ENCODE data around the gene PNRC2.
"Not testable (repeated sequence)": the region's sequence is repeated elsewhere in the genome, so short reads cannot be mapped to it uniquely, and the experiment has no call there.

PNRC2 gene

DNA sequence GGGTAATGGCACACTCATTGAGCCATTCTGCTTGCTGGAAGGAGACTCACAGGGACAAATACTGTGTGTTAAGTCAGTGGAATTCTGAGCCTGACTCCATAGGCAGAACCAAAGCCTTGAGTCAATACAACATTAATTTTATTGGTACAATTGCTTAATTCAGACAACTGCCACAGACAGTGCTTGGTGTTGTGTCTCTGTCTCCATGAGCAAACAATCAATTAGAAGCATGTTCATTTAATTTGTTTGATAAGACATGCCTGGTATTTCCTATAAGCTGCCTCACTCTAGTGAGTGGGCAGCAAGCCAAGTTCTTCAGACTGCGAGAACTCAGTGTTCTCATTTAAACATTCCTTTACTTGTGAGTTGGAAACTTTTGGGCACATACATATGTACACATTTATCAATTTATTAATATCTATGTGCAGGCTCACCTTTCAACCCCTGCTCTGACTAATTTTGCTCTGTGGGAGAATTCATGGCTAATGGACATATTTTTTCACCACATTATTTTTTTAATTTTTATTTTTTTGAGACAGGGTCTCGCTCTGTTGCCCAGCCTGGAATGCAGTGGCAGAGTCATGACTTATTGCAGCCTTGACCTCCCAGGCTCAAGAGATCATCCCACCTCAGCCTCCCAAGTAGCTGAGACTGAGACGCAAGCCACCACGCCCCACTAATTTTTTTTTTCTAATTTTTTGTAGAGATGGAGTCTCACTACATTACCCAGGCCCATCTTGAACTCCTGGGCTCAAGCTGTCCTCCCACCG is 25.0 kb downstream of the PNRC2 start:
- TF ChIP-seq, protein P1, sequence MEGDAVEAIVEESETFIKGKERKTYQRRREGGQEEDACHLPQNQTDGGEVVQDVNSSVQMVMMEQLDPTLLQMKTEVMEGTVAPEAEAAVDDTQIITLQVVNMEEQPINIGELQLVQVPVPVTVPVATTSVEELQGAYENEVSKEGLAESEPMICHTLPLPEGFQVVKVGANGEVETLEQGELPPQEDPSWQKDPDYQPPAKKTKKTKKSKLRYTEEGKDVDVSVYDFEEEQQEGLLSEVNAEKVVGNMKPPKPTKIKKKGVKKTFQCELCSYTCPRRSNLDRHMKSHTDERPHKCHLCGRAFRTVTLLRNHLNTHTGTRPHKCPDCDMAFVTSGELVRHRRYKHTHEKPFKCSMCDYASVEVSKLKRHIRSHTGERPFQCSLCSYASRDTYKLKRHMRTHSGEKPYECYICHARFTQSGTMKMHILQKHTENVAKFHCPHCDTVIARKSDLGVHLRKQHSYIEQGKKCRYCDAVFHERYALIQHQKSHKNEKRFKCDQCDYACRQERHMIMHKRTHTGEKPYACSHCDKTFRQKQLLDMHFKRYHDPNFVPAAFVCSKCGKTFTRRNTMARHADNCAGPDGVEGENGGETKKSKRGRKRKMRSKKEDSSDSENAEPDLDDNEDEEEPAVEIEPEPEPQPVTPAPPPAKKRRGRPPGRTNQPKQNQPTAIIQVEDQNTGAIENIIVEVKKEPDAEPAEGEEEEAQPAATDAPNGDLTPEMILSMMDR (IDR thresholded peaks at IDR 0.05; ENCODE audit: low read depth, low read length): no peak
- H3K4me3 ChIP-seq (replicated peaks in 1 of 2; ENCODE audit: low read depth in 2 of 2, low read length in 2 of 2): no peak overlapping the region
- peak; percentile 77 to 88 for DNase-seq (ENCODE audit: low read depth in 2 of 2)

DNA sequence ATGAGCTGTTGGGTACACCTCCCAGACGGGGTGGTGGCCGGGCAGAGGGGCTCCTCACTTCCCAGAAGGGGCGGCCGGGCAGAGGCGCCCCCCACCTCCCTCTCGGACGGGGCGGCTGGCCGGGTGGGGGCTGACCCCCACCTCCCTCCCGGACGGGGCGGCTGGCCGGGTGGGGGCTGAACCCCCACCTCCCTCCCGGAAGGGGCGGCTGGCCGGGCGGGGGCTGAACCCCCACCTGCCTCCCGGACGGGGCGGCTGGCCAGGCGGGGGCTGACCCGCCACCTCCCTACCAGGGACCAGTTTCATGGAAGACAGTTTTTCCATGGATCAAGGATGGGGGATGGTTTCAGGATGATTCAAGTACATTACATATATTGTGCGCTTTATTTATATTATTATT is 27.4 kb downstream of the PNRC2 start:
- not testable (repeated sequence) for H3K4me3 ChIP-seq (replicated peaks in 1 of 2; ENCODE audit: low read depth in 2 of 2, low read length in 2 of 2); DNase-seq (ENCODE audit: low read depth in 2 of 2)

DNA sequence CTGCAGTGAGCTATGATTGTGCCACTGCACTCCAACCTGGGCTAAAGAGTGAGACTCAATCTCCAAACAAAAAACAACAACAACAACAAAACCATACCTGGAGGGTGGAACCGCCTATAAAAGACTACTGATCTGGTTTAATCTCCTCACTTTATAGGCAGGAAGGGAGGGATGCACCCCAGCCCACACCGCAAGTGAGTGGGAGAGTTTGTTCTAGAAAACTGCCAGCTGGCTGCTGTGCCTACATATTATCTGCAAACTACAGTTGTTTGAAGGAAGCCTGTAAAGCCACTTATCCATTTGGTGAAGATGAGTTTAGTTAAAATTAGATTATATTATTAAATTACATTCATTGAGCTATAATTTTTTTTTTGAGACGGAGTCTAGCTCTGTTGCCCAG is 29.6 kb downstream of the PNRC2 start:
- no peak for DNase-seq (ENCODE audit: low read depth in 2 of 2)
- TF ChIP-seq, protein P1 (IDR thresholded peaks at IDR 0.05; ENCODE audit: low read depth, low read length): no peak
- no peak overlapping the region for H3K4me3 ChIP-seq (replicated peaks in 1 of 2; ENCODE audit: low read depth in 2 of 2, low read length in 2 of 2)

DNA sequence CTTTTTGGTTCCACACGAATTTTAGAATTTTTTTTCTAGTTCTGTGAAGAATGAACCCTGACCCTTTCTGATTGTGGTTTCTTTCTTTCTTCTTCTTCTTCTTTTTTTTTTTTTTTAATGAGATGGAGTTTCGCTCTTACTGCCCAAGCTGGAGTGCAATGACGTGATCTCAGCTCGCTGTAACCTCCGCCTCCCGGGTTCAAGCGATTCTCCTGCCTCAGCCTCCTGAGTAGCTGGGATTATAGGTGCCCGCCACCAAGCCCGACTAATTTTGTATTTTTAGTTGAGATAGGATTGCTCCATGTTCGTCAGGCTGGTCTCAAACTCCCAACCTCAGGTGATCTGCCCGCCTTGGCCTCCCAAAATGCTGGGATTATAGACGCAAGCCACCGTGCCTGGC is 32.4 kb downstream of the PNRC2 start:
- not testable (repeated sequence) for H3K4me3 ChIP-seq (replicated peaks in 1 of 2; ENCODE audit: low read depth in 2 of 2, low read length in 2 of 2); DNase-seq (ENCODE audit: low read depth in 2 of 2)

DNA sequence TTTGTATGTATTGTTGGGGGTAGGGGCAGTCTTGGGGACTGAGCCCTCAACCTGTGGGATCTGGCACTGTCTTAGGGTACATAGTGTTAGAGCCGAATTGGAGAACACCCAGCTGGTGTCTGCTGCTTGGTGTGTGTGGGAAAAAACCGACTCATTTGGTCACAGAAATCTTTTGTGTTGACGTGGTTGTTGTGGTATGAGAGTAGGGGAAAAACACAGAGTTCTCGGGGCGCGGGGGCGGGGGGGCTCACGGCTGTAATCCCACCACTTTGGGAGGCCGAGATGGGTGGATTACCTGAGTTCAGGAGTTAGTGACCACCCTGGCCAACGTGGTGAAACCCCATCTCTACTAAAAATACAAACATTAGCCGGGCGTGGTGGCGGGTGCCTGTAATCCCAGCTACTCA is 35.8 kb downstream of the PNRC2 start:
- peak; percentile 59 to 77 for DNase-seq (ENCODE audit: low read depth in 2 of 2)
- TF ChIP-seq, protein P1 (IDR thresholded peaks at IDR 0.05; ENCODE audit: low read depth, low read length): no peak
- no peak overlapping the region for H3K4me3 ChIP-seq (replicated peaks in 1 of 2; ENCODE audit: low read depth in 2 of 2, low read length in 2 of 2)

DNA sequence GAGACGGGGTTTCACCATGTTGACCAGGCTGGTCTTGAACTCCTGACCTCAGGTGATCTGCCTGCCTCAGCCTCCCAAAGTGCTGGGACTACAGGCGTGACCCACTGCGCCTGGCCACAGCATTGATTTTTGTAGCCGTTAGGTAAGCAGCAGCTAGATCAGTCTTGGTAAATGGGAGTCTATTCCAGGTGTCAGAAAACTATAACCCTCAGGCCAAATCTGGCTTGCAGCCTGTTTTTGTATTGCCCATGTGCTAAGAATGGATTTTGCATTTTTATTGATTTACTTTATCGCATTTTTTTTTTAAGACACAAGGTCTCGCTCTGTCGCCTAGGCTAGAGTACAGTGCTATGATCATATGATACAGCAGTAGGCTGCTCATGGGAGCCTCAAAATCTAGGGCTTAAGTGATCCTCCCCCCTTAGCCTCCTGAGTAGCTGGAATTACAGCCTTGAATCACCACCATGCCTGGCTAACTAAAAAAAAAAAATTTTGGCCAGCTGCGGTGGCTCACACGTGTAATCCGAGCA is 37.1 kb downstream of the PNRC2 start:
- TF ChIP-seq, protein P1 (IDR thresholded peaks at IDR 0.05; ENCODE audit: low read depth, low read length): no peak
- H3K4me3 ChIP-seq (replicated peaks in 1 of 2; ENCODE audit: low read depth in 2 of 2, low read length in 2 of 2): no peak overlapping the region
- DNase-seq (ENCODE audit: low read depth in 2 of 2): no peak

DNA sequence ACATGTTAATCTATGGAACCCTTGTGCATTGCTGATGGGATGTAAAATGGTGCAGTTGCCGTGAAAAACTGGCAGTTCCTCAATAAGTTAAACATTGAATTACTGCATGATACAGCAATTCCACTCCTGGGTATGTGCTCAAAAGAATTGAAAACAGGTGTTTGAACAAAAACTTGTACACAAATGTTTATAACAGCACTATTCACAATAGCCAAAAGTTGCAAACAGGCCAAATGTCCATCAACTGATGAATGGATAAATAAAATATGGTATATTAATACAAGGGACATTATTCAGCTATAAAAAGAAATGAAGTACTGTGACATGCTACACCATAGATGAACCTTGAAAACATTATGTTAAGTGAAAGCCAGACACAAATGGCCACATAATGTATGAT is 38.2 kb downstream of the PNRC2 start:
- TF ChIP-seq, protein P1 (IDR thresholded peaks at IDR 0.05; ENCODE audit: low read depth, low read length): no peak
- DNase-seq (ENCODE audit: low read depth in 2 of 2): no peak

DNA sequence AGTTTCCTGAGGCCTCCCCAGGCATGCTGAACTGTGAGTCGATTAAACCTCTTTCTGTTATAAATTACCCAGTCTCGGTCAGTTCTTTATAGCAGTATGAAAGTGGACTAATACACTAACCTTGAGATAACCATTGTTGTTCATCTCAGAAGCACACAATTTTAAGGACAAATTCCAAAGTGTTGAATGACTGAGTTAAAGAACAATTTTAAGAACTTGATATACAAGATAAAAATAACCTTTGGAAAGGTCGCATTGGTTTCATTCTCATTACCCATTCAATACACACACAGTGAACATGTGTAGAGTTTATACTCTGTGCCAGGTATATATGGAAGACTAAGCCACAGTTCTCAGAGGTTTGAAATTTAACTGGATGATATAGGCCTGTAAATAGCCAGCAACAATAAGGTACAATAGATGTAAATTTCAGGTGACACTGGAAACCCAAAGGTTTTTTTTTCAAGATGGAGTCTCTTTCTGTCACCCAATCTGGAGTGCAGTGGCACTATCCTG is 39.6 kb downstream of the PNRC2 start:
- no peak for DNase-seq (ENCODE audit: low read depth in 2 of 2)
- TF ChIP-seq, protein P1 (IDR thresholded peaks at IDR 0.05; ENCODE audit: low read depth, low read length): no peak
- H3K4me3 ChIP-seq (replicated peaks in 1 of 2; ENCODE audit: low read depth in 2 of 2, low read length in 2 of 2): no peak overlapping the region

More for the DNA sequence above, 38.2 kb downstream of the PNRC2 start:
- H3K4me3 ChIP-seq (replicated peaks in 1 of 2; ENCODE audit: low read depth in 2 of 2, low read length in 2 of 2): no peak overlapping the region

Data from cardiac fibroblast (primary cell).